Uterus (tissue), 2 donors: ENCODE data around the gene MINDY4B.

Experiments
- CTCF ChIP-seq, 4 experiments: fragments of 200-600 bp in 2 of 4; fragments of 450-650 bp in 2 of 4; sonication (generic) in 2 of 4; IDR thresholded peaks; one replicate each; pipeline ENCODE4 v1.5.1; 2016 to 2019; ENCODE audit warnings: antibody characterized with exemption in 4 of 4, mild to moderate bottlenecking in 2 of 4, moderate library complexity in 1 of 4
- POLR2A ChIP-seq, 2 donors: fragments of 450-650 bp; IDR thresholded peaks; one replicate each; pipeline ENCODE4 v1.6.1; 2016; ENCODE audit warnings: antibody characterized with exemption in 2 of 2, mild to moderate bottlenecking in 1 of 2, moderate library complexity in 1 of 2

- no peak for TF ChIP-seq CTCF (IDR thresholded peaks at IDR 0.05)
- no peak for TF ChIP-seq POLR2A (IDR thresholded peaks at IDR 0.05)
These were observed 64.3 kb downstream of the MINDY4B start for GRCh38 chr3:150840802-150841515.
